ENCODE results near the gene YIF1B.
"Not testable (repeated sequence)": the region's sequence is repeated elsewhere in the genome, so short reads cannot be mapped to it uniquely, and the experiment has no call there.

The YIF1B gene

GRCh38 chr19:38270587-38271167, 45.1 kb downstream of the YIF1B start:
- DNase-seq = peak in 1 of 2 experiments; percentile 6

DNA sequence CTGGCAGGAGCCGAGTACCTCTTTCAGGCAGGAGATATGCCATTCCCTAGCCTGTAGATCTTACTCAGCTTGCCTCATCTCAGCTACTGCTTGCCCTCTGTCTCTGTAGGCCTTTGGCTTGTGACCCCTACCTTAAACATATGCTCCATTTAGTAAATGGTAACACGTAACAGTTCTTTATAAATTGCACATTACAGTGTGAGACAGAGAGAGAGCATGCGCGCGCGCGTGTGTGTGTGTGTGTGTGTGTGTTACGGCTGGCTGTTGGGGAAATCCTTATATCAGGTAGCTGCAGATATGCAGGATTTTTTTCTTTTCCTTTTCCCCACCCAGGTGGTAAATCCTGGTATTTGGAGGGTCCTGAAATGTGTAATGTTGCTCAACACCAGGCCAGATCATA, 47.2 kb downstream of the YIF1B start:
- no peak for DNase-seq

- DNase-seq = peak; percentile 3 to 9
These were observed 47.8 kb downstream of the YIF1B start for GRCh38 chr19:38267761-38268483.

GRCh38 chr19:38266981-38267597, 48.7 kb downstream of the YIF1B start:
- no peak for DNase-seq

GRCh38 chr19:38265921-38266429, 49.8 kb downstream of the YIF1B start:
- DNase-seq = peak; percentile 2 to 39

DNA sequence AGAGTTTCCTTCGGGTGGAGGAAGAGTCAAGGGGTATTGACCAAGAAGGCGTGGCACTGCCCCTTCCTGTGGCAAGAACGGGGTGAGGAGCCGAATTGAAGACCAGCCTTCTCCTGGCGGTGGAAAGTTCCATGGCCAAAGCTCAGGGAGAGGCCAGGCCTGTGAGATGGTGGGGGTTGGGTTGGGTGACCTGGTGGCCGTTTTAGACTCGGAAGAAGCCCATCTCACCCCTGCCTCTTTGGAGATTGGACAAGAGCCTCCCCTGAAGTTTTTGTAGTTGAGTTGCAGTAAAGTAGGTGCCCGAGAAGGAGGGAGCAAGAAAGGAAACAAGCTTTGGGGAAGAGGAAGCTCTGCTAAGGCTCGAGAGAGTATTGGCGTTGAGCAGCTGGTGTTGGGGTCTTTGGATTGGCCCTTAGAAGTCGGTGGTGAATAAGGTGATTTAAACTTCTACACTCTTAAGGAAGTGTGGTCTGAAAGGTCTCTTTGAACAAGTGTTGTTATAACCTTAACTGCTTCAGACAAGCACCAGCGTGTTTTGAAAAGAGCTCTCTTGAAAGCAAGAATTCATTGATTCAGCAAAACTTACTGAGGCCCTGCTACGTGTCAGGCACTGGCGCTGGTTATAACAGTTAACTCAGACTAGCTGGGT, 50.4 kb downstream of the YIF1B start:
- DNase-seq = peak in 1 of 2 experiments; percentile 9

- DNase-seq = peak; percentile 90 to 95
These were observed 51.1 kb downstream of the YIF1B start, which contains the start of gene SPINT2 for GRCh38 chr19:38264486-38265212. SPINT2 (plus strand) TSS chr19:38264573; CDS start chr19:38264893, 320 bp downstream.

GRCh38 chr19:38263689-38264485, 51.9 kb downstream of the YIF1B start:
- DNase-seq = peak; percentile 91 to 95

DNA sequence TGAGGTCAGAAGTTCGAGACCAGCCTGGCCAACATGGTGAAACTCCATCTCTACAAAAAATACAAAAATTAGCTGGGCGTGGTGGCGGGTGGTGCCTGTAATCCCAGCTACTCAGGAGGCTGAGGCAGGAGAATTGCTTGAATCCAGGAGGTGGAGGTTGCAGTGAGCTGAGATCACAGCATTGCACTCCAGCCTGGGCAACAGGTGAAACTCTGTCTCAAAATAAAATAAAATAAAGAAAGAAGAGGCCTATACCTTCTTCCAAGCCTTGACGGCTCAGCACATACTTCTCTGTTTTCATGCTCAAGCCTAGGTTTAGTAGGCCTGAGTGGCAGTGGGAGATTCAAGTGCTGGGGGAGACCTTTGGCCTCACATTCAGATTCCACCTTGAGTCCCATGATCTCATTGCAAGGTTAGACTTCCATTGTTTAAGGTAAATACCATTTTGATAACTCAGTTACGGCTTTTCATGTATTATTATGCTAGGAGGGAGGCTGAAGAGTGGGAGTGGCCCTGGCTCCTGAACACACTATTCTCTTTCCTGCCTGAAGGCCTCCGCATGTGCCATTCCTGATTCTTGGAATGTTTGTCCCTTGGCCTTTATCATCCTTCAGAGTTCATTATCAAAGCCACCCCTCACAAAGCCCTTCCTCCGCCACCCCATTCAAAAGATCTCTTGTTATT, 53.0 kb downstream of the YIF1B start:
- DNase-seq = no peak

- not testable (repeated sequence) for DNase-seq
These were observed 53.8 kb downstream of the YIF1B start for GRCh38 chr19:38261942-38262341.

DNA sequence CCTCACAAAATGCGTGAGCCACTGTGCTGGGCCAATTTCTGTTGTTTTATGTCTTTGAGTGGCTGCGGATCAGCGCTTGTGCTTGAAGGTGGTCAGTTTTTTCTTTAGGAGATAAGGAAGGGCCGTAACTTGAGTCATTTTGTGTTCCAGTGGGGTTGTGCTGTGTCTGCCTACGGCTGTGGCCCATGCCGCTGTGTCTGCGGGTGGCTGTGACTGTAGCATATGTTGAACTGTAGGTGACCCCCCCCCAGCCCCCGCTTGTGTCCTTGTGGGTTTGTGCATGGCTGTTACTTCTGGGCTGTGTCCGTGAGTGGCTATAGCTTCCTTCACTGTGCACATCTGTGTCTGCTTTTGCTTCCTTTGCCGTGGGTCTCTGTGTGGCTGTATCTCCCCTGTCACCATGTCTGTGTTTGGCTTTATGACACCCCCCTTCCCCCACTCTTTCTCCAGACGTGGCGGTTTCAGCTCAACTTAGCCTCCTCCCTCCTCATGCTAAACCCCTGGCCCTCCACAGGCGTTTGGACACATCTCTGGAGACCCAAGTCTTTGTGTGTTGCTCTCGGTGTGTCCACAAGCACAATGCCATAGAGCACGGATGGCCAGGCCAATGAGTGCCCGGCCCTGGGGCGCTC, 60.2 kb downstream of the YIF1B start:
- DNase-seq = no peak

- DNase-seq = no peak
These were observed 62.0 kb downstream of the YIF1B start for GRCh38 chr19:38253788-38254187.

All from NCI-H2081 (cell line).